HTR-8/SVneo (cell line): ENCODE results near the gene C15orf39.
A peak's percentile ranks its signal among the peaks of the same experiment; 100 is the strongest.
"Not testable (repeated sequence)": the region's sequence is repeated elsewhere in the genome, so short reads cannot be mapped to it uniquely, and the experiment has no call there.

Source experiments
- DNase-seq: peaks from one replicate; pipeline ENCODE4 v3.0.0; 2011; ENCODE audit warnings: low spot score, mixed read lengths; ENCODE audit not compliant: insufficient read length
- FAIRE-seq: peaks from 2 replicates; lab custom pipeline; 2011; peaks lifted over from hg19 to GRCh38; lab: Jason Lieb, UNC

The C15orf39 gene

DNA sequence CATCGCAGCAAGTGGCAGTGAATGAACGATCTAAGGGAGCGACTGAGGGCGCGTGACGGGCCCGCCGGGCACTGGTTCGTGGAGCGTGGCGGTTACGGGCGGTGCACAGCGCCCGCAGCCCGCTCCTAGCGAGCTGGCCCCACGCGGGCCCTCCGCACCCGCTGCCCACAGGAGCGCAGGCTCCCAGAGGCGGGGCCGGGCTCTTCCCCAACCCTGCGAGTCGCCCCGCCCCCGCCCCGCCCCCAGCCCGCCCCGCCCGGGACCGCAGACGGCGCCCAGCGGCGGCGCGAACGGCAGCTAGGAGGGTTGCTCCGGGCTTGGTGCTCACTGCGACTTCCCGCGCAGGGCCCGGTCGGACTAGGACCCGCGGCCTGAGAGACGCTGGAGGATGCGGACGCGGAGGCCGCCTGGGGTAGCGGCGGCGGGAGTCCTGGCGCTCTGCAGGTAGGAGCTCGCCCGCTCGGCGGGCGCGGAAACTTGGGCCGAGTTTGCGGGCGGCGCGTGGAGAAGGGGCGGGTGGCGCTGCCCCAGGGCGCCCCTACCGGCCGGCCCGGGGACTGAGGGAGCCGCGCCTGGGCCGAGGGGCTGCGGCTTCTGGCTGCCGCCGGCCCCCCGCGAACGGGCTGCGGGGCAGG lies at the start of gene C15orf39:
C15orf39 (plus strand) TSS at position 267 of the 635 bp plus-strand sequence. CDS start 4,167 bp downstream, outside the sequence.
- DNase-seq (peak; percentile 85), FAIRE-seq (no peak)

DNA sequence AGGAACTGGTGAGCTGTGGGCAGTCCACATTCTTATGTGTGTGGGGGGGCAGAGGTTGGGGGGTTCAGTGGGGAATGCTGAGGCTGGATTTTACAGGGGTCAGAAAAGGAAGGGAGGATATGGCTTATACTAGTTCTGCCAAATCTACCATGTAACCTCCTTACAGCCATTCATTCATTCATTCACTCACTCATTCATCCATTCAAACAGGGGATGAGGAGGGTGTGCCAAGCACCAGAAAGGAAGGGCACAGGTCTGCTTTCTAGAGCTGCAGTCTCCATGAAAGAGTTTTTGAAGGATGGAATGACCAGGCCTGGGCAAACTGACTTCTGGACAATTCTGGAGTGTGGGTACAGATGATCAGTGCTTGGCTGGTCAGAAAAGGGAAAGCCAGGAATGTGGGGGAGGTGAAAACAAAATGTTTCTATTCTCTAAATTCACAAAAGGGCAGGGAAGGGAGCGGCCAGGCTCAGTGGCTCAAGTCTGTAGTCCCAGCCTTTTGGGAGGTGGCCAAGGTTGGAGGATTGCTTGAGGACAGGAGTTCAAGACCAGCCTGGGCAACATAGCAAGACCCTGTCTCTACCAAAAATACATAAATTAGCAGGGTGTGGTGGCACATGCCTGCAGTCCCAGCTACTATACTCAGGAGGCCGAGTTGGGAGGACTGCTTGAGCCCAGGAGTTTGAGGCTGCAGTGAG lies 49.2 kb upstream of the C15orf39 start:
- FAIRE-seq (no peak), DNase-seq (no peak)

DNA sequence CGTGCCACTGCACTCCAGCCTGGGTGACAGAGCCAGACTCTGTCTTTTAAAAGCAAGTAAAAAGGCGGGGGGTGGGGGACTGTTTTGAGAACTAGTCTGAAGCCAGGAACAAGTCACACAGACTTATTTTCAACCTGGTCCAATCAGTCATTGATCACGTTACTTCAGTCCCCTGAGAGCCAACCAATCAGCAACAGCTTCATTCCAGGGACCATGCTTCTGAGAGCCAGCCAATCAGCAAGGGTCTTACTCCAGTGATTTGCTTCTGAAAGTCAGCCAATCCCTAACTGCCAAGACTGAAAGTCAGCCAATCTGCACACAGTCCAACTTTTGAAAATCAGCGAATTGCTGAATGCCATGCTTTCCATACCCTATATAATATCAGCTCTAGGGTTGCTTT lies 48.6 kb upstream of the C15orf39 start:
- no peak for FAIRE-seq
- peak; percentile 55 for DNase-seq

DNA sequence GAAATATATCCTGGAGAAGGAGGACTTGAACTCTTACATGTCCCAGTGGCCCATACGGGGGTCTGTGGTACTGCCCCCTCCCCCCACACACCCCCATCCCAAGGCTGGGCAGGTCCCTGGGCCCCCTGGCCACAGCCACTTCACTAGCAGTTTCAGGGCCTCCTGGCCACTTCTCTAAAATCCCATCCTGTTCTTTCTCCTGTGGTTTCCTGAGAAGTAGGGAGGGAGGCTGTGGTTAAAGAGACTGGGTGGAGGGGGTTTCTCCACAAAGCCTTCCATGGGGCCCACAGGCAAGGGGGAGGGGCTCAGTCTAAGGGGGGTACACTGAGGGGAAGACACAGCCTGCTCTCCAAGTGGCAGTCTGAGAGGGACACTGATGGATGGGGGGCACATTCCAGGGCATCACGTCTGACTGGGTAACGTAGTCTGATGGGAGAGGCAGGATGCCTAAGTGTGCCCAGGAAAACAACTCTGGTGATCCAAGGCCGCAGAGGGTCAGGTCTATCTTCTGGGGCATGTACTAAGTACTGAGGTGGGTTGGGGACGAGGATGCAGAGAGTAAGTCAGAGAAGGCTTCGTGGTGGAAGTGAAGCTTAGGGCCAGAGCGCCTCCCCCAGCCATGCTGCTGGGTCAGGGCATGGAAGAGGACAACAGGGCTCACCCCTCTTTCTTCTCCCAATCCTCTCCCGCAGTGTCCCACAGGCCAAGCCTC lies 48.0 kb upstream of the C15orf39 start:
- FAIRE-seq (no peak), DNase-seq (no peak)

DNA sequence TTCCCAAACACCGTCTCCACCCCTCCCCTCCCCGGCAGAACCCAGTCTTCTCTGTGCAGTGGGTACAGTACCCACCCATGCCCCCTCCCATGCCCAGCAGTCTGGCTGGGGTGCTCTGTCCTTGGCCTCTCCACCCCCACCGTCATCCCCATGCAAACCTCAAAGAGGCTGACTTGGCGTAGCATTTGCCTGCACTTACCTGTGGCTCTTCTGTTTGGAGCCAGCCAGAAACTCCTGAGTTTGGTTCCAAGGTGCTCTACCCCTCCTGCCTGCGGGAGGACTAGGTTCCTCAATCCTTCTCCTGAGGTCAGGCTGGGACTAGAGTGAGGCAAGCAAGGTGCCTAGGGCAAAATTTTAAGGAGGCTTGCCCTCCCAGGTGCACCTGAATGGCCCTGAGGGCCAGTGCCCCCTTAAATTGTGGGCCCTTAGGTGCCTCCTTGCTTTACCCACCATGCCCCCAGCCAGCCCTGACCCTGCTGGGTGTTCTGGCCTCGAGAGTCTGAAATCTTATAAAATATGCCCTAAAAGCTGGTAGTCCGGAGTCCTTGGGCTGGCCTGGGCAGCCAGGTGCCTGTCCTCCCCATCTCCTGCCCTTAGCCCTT lies 47.1 kb upstream of the C15orf39 start:
- DNase-seq: no peak
- no peak for FAIRE-seq

DNA sequence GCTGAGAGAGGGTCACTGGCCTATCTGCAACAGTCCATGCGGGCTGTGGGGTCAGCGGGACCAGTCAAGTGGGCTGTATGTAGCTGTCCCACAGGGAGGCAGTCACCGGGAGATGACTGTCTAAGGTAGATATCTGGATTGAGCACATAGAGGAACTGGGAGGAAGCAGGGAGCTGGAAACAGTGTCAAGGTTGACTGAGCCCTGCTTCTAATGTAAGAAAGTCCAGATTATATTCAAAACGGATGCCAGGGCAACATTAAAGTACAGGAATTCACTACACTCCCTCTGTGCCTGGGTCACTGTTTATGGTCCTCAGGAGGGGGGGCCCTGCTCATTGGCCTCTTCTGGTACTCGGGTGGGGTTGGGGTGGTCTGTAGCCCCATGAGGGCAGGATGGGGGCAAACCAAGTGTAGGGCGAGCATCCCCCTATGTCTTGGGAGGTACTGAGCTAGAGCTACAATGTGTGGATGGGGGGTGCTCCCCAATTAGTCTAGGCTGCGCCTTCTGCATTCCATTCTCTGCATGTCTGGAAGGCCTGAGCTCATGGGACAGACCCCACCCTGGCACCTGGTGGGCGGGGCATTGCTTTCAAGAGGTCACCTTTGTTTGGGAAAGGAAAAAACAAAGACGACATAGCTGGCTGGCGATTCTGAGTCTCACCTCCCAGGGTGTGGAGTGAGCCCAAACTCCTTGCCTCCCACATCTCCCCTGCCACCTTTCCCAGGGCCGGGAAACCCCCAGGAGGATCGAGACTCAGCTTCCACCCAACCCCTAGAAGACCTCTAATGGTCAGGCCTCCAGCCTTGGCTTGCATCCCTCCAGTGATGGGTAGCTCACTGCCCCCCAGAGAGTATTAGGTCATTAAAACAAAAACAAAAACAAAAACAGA lies 45.1 kb upstream of the C15orf39 start:
- no peak for FAIRE-seq
- DNase-seq: no peak

DNA sequence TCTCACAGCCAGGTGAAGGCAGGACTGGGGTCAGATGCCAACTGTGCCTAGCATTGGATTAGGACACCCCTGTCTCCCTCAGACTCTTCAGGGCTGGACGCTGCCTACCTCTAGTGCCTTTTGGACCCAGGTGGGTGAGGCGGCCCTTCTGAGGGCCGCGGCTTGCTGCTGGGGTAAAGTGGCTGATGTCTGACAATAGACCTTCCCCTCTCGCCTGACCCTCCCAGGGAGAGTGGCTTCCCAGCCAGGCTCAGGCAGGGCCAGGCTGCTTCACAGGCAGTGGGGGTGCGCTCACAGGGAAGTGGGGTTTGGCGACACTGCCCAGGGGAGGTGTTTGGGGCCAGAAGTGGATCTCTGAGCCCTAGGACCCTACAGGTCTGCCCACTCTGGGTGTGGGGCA lies 43.3 kb upstream of the C15orf39 start:
- DNase-seq: no peak
- FAIRE-seq: no peak

- no peak for FAIRE-seq
Measured at GRCh38 chr15:75159244-75159643, 42.4 kb upstream of the C15orf39 start.

DNA sequence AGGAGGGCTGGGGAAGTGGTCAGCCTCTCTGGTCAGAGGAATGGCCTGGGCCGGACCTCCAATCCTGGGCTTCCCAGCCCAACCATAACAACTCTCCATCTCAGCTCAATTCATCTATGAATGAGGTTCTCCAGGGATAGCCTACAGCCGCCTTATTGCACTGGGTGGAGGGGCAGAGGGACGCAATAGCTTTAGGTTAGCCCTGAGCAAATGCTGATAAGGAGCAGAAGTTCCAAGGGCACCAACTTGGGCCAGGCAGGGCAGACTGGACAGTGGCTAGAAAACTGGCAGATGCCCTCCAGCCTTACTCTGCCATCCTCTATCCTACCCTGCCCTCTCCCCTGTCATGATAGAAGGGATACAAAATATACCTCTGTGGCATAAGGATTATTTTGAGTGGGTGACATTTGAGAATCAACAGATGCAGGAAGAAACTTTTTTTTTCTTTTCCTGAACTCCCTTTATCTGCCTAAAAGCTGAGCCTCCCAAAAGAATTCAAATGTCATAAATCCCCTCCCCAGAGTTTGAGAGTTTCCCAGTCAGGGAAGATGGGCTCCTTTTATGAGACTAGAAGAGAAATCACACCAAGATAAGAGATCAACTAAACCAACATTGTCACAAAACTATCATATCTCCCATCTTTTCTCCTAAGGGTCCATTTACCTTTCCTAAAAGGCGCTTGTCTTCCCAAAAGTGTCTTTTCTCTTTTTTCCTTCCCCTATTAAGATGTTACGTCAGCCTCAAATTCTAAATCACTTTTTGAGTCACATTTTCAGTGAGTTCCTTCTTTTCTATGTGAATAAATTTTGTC lies 40.4 kb upstream of the C15orf39 start:
- FAIRE-seq (no peak), DNase-seq (no peak)

More at GRCh38 chr15:75159244-75159643, 42.4 kb upstream of the C15orf39 start:
- no peak for DNase-seq

GRCh38 chr15:75161917-75162414 lies 39.7 kb upstream of the C15orf39 start:
- DNase-seq (no peak), FAIRE-seq (no peak)

- DNase-seq (no peak), FAIRE-seq (no peak)
Measured at GRCh38 chr15:75163150-75163564, 38.5 kb upstream of the C15orf39 start.

GRCh38 chr15:75164625-75165350 lies 36.9 kb upstream of the C15orf39 start:
- no peak for FAIRE-seq
- DNase-seq: no peak

- not testable (repeated sequence) for FAIRE-seq, DNase-seq
Measured at GRCh38 chr15:75166489-75167063, 35.1 kb upstream of the C15orf39 start.

- no peak for DNase-seq
- FAIRE-seq: no peak
Measured at GRCh38 chr15:75167588-75168350, 33.9 kb upstream of the C15orf39 start.

GRCh38 chr15:75168374-75168773 lies 33.3 kb upstream of the C15orf39 start:
- DNase-seq (no peak), FAIRE-seq (no peak)

GRCh38 chr15:75170203-75170602 lies 31.5 kb upstream of the C15orf39 start:
- FAIRE-seq: no peak
- no peak for DNase-seq

- FAIRE-seq (no peak), DNase-seq (no peak)
Measured at GRCh38 chr15:75170711-75171341, 30.9 kb upstream of the C15orf39 start.
